ENCODE data around the gene DUSP9.

The DUSP9 gene

DNA sequence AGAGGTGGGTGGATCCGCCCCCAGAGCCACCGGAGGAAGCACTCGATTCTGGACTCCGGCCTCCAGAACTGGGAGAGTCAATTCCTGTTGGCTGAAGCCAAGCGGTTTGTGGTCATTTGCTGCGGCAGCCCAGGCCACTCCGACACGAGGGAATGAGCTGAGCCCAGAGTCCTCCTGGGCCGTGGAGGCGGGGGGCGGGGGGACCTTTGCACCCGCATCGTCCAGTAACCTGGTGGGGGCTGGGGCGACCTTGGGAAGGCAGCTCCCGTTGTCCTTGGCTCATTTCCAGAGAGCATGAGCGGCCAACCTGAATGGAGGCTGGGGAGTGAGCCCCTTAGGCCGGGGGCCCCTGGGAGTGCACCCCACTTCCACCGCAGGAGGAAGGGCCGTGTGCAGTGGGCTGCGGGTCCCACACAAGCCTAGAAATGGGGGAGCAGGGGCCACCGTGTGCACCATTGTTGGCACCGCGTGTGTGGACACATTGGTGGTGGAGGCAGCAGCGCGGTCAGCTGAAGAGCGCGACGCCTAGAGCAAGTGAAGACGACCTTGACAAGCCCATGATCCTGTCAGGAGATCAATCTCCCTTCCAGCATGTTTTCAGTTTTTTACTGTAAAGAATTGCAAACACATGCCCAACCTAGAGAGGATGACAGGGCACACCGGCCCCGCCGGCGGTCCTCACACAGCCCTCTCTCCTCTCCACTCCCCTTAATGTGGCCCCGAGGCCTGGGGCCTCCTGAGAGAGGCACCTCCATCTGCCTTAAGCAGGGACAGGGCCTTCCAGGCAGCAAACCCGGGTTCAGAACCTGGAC lies 19.9 kb upstream of the DUSP9 start:
- H3K4me3 ChIP-seq (replicated peaks; ENCODE audit: low read depth, low read length), result no peak overlapping the region
- no peak for TF ChIP-seq CTCF (IDR thresholded peaks at IDR 0.05; ENCODE audit: low read length, missing control alignments)
- DNase-seq (ENCODE audit: low read depth), result no peak

- no peak for DNase-seq (ENCODE audit: low read depth)
- no peak overlapping the region for H3K4me3 ChIP-seq (replicated peaks; ENCODE audit: low read depth, low read length)
- TF ChIP-seq CTCF (IDR thresholded peaks at IDR 0.05; ENCODE audit: low read length, missing control alignments), result no peak
Measured at GRCh38 chrX:153627675-153628111, 19.3 kb upstream of the DUSP9 start.

DNA sequence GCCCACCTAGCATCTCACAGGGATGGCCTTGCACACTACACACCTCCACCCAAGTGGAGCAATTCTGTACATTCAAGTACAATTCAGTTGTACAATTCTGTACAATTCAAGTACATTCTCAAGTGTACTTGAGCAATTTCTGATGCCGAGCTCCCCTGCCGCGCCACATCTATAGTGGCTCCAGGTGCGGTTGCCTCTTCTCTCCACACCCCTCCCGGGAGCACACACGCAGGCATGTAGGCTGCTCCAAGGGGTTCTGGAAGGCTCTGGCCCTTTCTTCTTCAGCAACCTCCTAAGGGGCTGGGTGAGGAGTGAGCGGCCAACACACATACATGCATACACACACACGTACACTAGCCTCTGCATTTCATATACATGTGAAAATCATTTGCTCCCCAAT lies 18.9 kb upstream of the DUSP9 start:
- no peak overlapping the region for H3K4me3 ChIP-seq (replicated peaks; ENCODE audit: low read depth, low read length)
- TF ChIP-seq CTCF (IDR thresholded peaks at IDR 0.05; ENCODE audit: low read length, missing control alignments), result no peak
- no peak for DNase-seq (ENCODE audit: low read depth)

DNA sequence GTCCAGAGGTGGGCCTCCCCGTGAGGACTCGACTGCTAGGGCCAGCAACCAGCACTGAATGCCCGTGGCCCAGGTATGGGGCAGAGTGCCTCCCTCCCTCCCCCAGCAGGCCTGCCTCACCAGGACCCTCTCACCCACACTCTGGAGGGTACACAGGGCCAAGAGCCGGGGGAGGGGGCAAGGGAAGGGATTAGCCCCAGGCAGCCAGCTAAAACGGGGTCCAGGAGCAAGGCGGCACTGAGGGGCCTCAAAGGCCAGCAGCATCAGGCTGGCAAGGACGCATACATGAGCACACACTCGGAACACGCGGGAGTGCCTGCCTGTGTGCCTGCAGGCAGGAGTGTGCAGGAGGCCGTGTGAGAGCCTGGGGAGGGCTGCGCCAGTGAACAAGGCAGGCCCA lies 18.3 kb upstream of the DUSP9 start:
- DNase-seq (ENCODE audit: low read depth), result no peak
- TF ChIP-seq CTCF (IDR thresholded peaks at IDR 0.05; ENCODE audit: low read length, missing control alignments), result no peak
- no peak overlapping the region for H3K4me3 ChIP-seq (replicated peaks; ENCODE audit: low read depth, low read length)

GRCh38 chrX:153631346-153631745 lies 15.7 kb upstream of the DUSP9 start:
- H3K4me3 ChIP-seq (replicated peaks; ENCODE audit: low read depth, low read length), result no peak overlapping the region
- DNase-seq (ENCODE audit: low read depth), result no peak
- no peak for TF ChIP-seq CTCF (IDR thresholded peaks at IDR 0.05; ENCODE audit: low read length, missing control alignments)

GRCh38 chrX:153631907-153632594 lies 15.0 kb upstream of the DUSP9 start:
- no peak overlapping the region for H3K4me3 ChIP-seq (replicated peaks; ENCODE audit: low read depth, low read length)
- no peak for DNase-seq (ENCODE audit: low read depth)
- no peak for TF ChIP-seq CTCF (IDR thresholded peaks at IDR 0.05; ENCODE audit: low read length, missing control alignments)

All from fibroblast of pulmonary artery (primary cell).